Activated T-cell treated with anti-CD3 and anti-CD28 coated beads for 24 hours (primary cell): ENCODE results near the gene RPL13A.
"Not testable (repeated sequence)": the region's sequence is repeated elsewhere in the genome, so short reads cannot be mapped to it uniquely, and the experiment has no call there.

ENCODE experiments used
- DNase-seq: peaks from one replicate; pipeline ENCODE4 v3.0.0-alpha.2; 2020; ENCODE audit warnings: low read depth

RPL13A gene

GRCh38 chr19:49456326-49456725 is 31.1 kb upstream of the RPL13A start:
- no peak for DNase-seq

GRCh38 chr19:49458567-49458903 is 28.9 kb upstream of the RPL13A start:
- DNase-seq: no peak

GRCh38 chr19:49459388-49459787 is 28.0 kb upstream of the RPL13A start:
- no peak for DNase-seq

GRCh38 chr19:49461130-49461529 is 26.3 kb upstream of the RPL13A start:
- not testable (repeated sequence) for DNase-seq

GRCh38 chr19:49461656-49462055 is 25.8 kb upstream of the RPL13A start:
- DNase-seq: no peak

GRCh38 chr19:49462492-49462891 is 24.9 kb upstream of the RPL13A start:
- no peak for DNase-seq

GRCh38 chr19:49463960-49464740 is 23.3 kb upstream of the RPL13A start:
- DNase-seq: no peak

- DNase-seq: no peak
These were observed 22.0 kb upstream of the RPL13A start for GRCh38 chr19:49465371-49465770.

GRCh38 chr19:49468199-49468598 is 19.2 kb upstream of the RPL13A start:
- DNase-seq: no peak

- peak; percentile 66 for DNase-seq
These were observed 18.5 kb upstream of the RPL13A start for GRCh38 chr19:49468746-49469447.

- DNase-seq: peak; percentile 65
These were observed 17.4 kb upstream of the RPL13A start for GRCh38 chr19:49469828-49470614.

GRCh38 chr19:49470615-49470978 is 16.8 kb upstream of the RPL13A start:
- DNase-seq: no peak

- DNase-seq: no peak
These were observed 14.5 kb upstream of the RPL13A start for GRCh38 chr19:49472936-49473335.

GRCh38 chr19:49473501-49473867 is 13.9 kb upstream of the RPL13A start:
- DNase-seq: not testable (repeated sequence)

- DNase-seq: peak; percentile 84
These were observed 13.4 kb upstream of the RPL13A start, which contains the start of gene FLT3LG for GRCh38 chr19:49473868-49474541. Gene FLT3LG (plus strand): TSS chr19:49474215. CDS start chr19:49474640, 425 bp downstream.

GRCh38 chr19:49474542-49474924 is 12.9 kb upstream of the RPL13A start:
- peak; percentile 51 for DNase-seq

GRCh38 chr19:49475191-49475917 is 12.1 kb upstream of the RPL13A start:
- no peak for DNase-seq

- peak; percentile 70 for DNase-seq
These were observed 11.2 kb upstream of the RPL13A start for GRCh38 chr19:49475995-49476880.

GRCh38 chr19:49479975-49480628 is 7.3 kb upstream of the RPL13A start:
- no peak for DNase-seq
